Kidney tubule cell (primary cell): Measurements from ENCODE around the gene F8A3.
"Not testable (repeated sequence)": the region's sequence is repeated elsewhere in the genome, so short reads cannot be mapped to it uniquely, and the experiment has no call there.

Experiments
- DNase-seq: peaks from one replicate; pipeline ENCODE4 v3.0.0-alpha.2; 2018; ENCODE audit warnings: low spot score

Gene F8A3

GRCh38 chrX:155458471-155458870, at the start of gene F8A3:
TSS of gene F8A3 (minus strand) at chrX:155458620. CDS start at chrX:155458600, 20 bp downstream.
- DNase-seq, result not testable (repeated sequence)

DNA sequence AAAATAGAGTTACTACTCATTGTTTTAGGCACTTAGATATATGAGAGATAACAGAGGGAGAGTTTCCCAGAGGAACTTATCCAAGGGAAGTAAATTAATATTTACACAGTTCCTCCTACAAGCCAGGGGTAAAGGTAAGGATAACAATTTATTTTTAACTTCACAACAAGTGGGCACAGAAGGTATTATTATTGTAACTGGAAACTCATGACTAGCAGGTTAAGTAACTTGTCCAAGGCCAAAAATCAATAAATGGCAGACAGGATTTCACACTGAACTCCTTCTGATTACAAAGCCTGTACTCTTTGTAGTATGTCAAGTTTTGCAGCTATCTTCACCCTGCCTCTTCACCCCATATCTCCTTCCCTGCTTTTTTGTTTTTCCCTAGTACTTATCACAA, 46.9 kb upstream of the F8A3 start:
- no peak for DNase-seq

GRCh38 chrX:155495134-155495533, 36.7 kb upstream of the F8A3 start:
- DNase-seq, result not testable (repeated sequence)

GRCh38 chrX:155491421-155491820, 33.0 kb upstream of the F8A3 start:
- not testable (repeated sequence) for DNase-seq

DNA sequence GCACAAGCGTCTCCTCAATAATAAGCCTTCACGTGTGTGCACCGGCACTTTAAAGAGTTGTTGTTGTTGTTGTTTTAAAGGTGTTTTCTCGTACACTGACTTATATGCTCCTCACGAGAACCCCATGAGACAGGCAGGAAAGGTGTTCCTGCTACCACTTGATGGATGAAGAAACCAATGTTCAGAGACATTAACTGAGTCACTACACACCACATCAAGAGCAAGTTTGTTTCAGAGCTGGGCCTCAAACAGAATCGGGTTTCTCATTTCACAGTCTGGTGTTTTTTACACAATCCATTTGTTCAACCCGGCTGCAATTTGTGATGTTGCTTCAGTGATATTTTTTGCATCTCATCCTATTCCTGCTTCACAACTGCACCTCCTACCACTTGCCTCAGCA, 18.7 kb upstream of the F8A3 start:
- not testable (repeated sequence) for DNase-seq

GRCh38 chrX:155466269-155466938, 8.0 kb upstream of the F8A3 start:
- not testable (repeated sequence) for DNase-seq

- DNase-seq, result not testable (repeated sequence)
These were observed 2.1 kb upstream of the F8A3 start for GRCh38 chrX:155460501-155460900.

GRCh38 chrX:155457761-155458447, 516 bp downstream of the F8A3 start:
- not testable (repeated sequence) for DNase-seq

DNA sequence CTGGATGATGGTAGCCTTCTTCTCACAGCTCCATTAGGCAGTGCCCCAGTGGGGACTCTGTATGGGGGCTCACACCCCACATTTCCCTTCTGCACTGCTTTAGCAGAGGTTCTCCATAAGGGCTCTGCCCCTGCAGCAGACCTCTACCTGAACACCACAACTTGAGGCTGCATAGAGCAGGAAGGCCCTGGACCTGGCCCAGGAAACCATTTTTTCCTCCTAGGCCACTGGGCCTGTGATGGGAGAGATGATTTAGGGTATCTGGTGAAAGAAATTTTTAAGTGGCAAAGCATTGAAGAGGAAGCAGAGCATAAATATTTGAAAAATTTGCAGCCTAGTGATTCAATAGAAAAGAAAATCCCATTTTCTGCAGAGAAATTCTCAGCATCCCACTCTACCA, 17.3 kb downstream of the F8A3 start:
- no peak for DNase-seq

DNA sequence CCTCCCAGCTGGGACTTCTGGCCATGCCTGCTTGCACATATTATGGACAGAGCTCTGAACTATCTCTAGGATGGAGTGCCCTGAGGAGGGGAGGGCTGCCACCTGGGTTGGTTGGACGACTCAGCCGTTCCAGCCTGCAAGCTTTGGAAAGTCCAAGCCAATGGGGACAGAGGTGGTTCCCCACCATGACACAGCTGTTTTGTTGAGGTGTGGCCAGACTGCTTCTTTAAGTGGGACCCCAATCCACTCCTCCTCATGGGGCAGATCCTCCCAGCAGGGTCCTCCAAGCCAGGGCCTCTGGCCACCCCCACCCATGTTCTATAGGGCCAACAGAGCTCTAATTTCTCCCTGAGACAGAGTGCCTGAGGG, 22.7 kb downstream of the F8A3 start:
- no peak for DNase-seq

DNA sequence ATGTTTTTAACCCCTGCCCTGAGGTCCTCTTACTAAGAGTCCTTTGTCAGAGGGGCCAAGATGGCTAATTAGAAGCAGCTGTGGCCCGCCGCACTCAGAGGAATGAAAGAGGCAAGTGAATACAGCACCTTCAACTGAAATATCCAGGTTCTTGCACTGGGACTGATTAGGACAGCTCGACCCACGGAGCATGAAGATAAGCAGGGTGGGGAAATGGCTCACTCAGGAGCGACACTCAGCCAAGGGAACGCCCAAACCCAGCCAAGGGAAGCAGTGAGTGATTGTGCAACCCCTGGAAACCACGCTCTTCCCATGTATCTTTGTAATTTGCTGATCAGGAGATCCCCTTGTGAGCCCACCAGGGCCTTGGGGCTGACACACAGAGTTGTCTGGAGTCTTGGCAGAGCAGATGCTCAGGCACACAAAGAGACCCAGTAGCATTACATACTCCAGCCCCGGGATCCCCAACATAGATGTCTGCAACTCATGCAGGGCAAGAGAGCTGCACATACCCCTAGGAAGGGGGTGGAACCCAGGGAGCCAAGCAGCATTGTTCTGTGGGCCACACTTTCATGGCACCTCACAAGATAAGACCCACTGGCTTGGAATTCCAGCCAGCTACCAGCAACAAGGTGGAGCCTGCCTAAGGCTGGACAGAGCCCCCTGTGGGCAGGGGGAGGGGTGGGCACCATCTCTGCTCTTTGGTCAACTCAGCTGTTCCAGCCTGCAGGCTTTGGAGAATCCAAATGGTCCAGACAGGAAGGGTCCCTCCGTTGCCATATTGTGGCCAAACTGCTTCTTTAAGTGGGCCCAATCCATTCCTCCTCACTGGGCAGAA, 23.3 kb downstream of the F8A3 start:
- no peak for DNase-seq

DNA sequence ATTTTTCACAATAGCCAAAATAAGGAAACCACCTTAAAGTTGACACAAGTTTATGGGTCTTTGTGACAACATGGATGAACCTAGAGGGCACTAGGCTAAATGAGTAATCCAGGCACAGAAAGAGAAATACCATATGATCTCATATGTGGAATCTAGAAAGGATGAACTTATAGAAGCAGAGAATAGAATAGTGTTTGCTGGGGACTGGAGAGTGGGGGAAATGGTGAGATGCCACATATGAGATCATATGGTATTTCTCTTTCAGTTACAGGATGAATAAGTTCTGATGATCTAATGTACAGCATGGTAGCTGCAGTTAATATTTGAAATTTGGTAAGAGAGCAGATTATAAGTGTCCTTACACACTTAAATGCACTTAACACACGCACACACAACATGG, 40.7 kb downstream of the F8A3 start:
- no peak for DNase-seq
